A549 treated with CORT108297 at 1 μM for 4 hours (cell line): ENCODE results near the gene DECR2. TPM values are rescaled to one million over a fixed set of nuclear protein-coding genes. Genes with fewer than 3 reads are reported as not detected.

Experiments
- total RNA-seq: library from RNA; stranded (reverse); fragments of 200-300 nt; extraction: Qiagen RNA extraction; gene quantifications from 5 replicates; pipeline ENCODE4 v1.2.3, GENCODE V29; 2022

DECR2 gene
- total RNA-seq: 19.7 to 30.5 TPM (median 29.6 TPM) in 5 replicates

DNA sequence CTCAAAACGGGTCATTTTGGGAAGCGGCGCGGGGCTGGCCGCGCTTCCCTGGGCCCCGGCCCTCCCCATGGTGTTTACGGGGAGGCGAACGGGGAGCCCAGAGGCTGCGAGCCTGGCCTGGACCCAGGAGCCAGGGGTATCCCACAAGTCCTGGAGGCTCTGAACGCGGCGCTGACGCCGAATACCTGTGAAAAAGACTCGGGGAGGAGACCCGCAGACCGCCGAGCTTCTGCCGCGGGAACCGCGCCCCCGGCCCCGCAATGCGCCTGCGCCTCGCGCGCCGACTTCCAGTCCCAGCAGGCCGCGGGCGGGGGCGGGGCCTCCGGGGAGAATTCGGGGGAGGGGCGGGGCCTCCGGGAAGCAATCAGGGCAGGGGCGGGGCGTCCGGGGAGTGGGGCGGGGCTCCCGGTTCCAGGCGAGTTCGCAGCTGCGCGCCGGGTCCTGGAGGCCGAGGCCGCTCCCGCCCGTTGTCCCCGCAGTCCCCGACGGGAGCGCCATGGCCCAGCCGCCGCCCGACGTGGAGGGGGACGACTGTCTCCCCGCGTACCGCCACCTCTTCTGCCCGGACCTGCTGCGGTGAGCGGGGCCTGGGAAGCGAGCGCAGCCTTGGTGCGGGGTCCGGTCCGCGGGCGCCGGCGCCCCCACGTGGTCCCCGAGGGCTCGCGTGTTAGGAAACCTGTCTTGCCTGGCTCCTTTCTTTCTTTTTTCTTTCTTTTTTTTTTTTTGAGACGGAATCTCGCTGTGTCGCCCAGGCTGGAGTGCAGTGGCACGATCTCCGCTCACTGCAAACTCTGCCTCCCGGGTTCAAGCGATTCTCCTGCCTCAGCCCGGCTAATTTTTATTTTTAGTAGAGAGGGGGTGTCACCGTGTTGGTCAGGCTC is at the start of gene DECR2:
Gene DECR2 (plus strand): TSS at position 418 of the 881 bp plus-strand sequence. CDS start 79 bp downstream, at position 497.

DNA sequence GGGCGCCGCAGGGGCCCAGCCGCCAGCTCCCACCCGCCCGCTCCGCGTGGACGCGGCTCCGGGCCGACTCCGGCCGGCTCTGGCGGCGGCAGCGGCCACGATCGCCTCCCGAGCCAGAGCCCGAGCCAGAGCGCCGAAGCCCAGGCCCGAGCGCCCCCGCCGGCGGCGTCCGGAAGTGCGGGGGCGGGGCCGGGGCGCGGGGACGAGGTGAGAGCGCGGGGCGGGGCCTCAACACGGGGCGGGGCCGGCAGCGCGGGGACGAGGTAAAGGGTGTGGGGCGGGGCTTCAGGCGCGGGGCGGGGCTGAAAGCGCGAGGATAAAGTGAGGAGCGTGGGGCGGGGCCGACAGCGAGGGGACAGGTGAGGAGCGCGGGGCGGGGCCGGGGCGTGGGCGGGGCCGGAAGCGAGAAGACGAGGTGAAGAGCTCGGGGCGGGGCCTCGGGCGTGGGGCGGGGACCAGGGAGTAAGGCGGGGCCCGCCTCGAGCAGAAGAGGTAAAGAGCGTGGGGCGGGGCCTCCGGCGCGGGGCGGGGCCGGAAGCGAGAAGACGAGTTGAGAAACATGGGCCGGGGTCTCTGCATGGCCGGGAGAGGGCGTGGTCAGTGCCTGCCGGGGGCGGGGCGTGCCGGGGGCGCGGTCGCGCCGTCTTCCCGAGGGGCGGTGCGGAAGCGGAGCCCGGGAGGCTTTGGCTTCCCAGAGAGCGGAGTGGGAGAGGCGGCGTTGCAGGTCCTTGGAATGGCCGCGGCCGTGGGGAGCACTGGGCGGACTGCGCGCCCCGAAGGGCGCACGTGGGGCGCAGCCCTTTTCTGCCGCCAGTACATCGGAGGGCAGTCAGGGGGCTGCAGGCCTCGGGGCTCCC is 48.9 kb upstream of the DECR2 start, which contains the start of gene AXIN1:
Gene AXIN1 (minus strand): TSS at position 177 of the 857 bp plus-strand sequence. CDS start 5,698 bp downstream, outside the sequence.

GRCh38 chr16:370443-370842 is 31.2 kb upstream of the DECR2 start, which contains the start of gene MRPL28:
MRPL28 (minus strand) TSS chr16:370538; CDS start chr16:370218, 320 bp downstream.

GRCh38 chr16:381789-382717 is 19.6 kb upstream of the DECR2 start, which contains the start of gene PGAP6:
PGAP6 (minus strand) TSS chr16:381978; CDS start chr16:381821, 157 bp downstream.

DNA sequence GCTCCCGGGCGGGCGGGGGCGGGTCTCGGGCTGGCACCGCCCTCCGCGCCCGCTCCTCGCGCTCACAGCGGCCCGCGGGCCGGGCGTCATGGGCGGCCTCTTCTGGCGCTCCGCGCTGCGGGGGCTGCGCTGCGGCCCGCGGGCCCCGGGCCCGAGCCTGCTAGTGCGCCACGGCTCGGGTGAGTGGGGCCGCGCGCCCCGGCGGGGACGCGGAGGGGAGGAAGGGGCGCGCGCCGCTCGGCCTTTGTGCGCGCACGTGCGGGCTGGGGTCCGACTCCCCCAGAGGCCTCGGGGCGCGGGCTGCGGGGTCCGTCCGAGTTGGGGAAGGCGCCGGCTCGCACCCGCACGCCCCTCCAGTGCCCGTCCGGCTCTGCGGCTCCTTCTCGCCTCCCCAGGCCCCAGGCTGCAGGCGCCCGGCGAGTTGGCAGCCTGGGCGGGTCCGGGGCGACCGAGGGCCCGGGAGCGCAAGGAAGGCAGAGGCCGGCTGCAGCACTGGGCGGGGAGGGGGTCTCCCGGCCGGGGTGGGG is 4.5 kb upstream of the DECR2 start, which contains the start of gene NME4:
Gene NME4 (plus strand): TSS at position 65 of the 527 bp plus-strand sequence. CDS start 24 bp downstream, at position 89.

GRCh38 chr16:425082-425718 is 23.5 kb downstream of the DECR2 start, which contains the start of gene RAB11FIP3:
RAB11FIP3 (plus strand) TSS chr16:425649; CDS start chr16:426007, 358 bp downstream.

Other genes starting within 250 kb of the DECR2 start
- 0.14 TPM in 1 of 5 replicates, not detected in the others for gene HBZ, start 249.2 kb upstream of the DECR2 start, total RNA-seq
- not detected in 5 replicates for gene HBM, start 235.9 kb upstream of the DECR2 start, total RNA-seq
- 0.24 to 0.60 TPM (median 0.47 TPM) in 4 of 5 replicates, not detected in the other for gene HBA2, start 229.0 kb upstream of the DECR2 start, total RNA-seq
- 0.78 to 1.9 TPM (median 1.1 TPM) in 5 replicates for gene HBA1, start 225.2 kb upstream of the DECR2 start, total RNA-seq
- gene HBQ1, start 221.4 kb upstream of the DECR2 start, total RNA-seq: 4.4 to 9.2 TPM (median 6.8 TPM) in 5 replicates
- 48.6 to 54.3 TPM (median 52.6 TPM) in 5 replicates for gene LUC7L, start 172.4 kb upstream of the DECR2 start, total RNA-seq
- gene FAM234A, start 167.1 kb upstream of the DECR2 start, total RNA-seq: 44.1 to 50.9 TPM (median 47.7 TPM) in 5 replicates
- 3.5 to 5.6 TPM (median 5.3 TPM) in 5 replicates for gene RGS11, start 125.9 kb upstream of the DECR2 start, total RNA-seq
- 2.4 to 3.5 TPM (median 3.3 TPM) in 5 replicates for gene ARHGDIG, start 121.3 kb upstream of the DECR2 start, total RNA-seq
- 0.42 to 0.74 TPM (median 0.48 TPM) in 5 replicates for gene PDIA2, start 118.7 kb upstream of the DECR2 start, total RNA-seq
- 26.1 to 36.7 TPM (median 35.3 TPM) in 5 replicates for gene AXIN1, start 49.2 kb upstream of the DECR2 start, total RNA-seq
- 122 to 138 TPM (median 130 TPM) in 5 replicates for gene MRPL28, start 31.3 kb upstream of the DECR2 start, total RNA-seq
- 25.0 to 40.2 TPM (median 40.2 TPM) in 5 replicates for gene PGAP6, start 19.9 kb upstream of the DECR2 start, total RNA-seq
- gene NME4, start 4.7 kb upstream of the DECR2 start, total RNA-seq: 274 to 468 TPM (median 443 TPM) in 5 replicates
- gene RAB11FIP3, start 23.8 kb downstream of the DECR2 start, total RNA-seq: 19.3 to 25.6 TPM (median 21.6 TPM) in 5 replicates
- 43.1 to 85.3 TPM (median 79.8 TPM) in 5 replicates for gene CAPN15, start 125.8 kb downstream of the DECR2 start, total RNA-seq
- 0.11 to 0.21 TPM (median 0.16 TPM) in 5 replicates for gene PRR35, start 158.5 kb downstream of the DECR2 start, total RNA-seq
- gene NHLRC4, start 165.1 kb downstream of the DECR2 start, total RNA-seq: 0.18 to 0.31 TPM (median 0.23 TPM) in 5 replicates
- 29.7 to 46.5 TPM (median 42.0 TPM) in 5 replicates for gene PIGQ, start 168.1 kb downstream of the DECR2 start, total RNA-seq
- gene RAB40C, start 188.2 kb downstream of the DECR2 start, total RNA-seq: 13.6 to 21.0 TPM (median 19.8 TPM) in 5 replicates
- gene WFIKKN1, start 229.1 kb downstream of the DECR2 start, total RNA-seq: 0.10 to 0.22 TPM (median 0.17 TPM) in 5 replicates
- gene METTL26, start 234.4 kb downstream of the DECR2 start, total RNA-seq: 80.2 to 152 TPM (median 145 TPM) in 5 replicates
- 18.9 to 46.8 TPM (median 43.8 TPM) in 5 replicates for gene MCRIP2, start 239.9 kb downstream of the DECR2 start, total RNA-seq
- 15.6 to 33.0 TPM (median 31.9 TPM) in 5 replicates for gene WDR90, start 247.5 kb downstream of the DECR2 start, total RNA-seq